Smooth muscle cell (in vitro differentiated cells): ENCODE results near the gene IGF2BP3. TPM values are rescaled to one million over a fixed set of nuclear protein-coding genes. Genes with fewer than 3 reads are reported as not detected.

ENCODE experiments used
- DNase-seq: peaks from one replicate; lab custom pipeline; 2025; ENCODE audit not compliant: unreplicated experiment; lab: John Stamatoyannopoulos, UW
- H2AFZ ChIP-seq: fragments of 200-600 bp; sonication (generic); 2 replicates; pipeline ENCODE4 v1.6.0; 2016; ENCODE audit warnings: antibody characterized with exemption, low read depth, mild to moderate bottlenecking
- H3F3A ChIP-seq: fragments of 200-600 bp; sonication (generic); 2 replicates; pipeline ENCODE4 v1.6.0; 2017; ENCODE audit warnings: antibody characterized with exemption, low read depth
- H3K27ac ChIP-seq: fragments of 200-600 bp; sonication (generic); 2 replicates; pipeline ENCODE4 v1.5.1; 2016; ENCODE audit warnings: low read depth, mild to moderate bottlenecking
- H3K27me3 ChIP-seq: fragments of 200-600 bp; sonication (generic); 2 replicates; pipeline ENCODE4 v1.6.1; 2016; ENCODE audit warnings: low read depth, mild to moderate bottlenecking
- H3K36me3 ChIP-seq: fragments of 200-600 bp; sonication (generic); 2 replicates; pipeline ENCODE4 v1.5.1; 2016; ENCODE audit warnings: low read depth
- H3K4me1 ChIP-seq: fragments of 200-600 bp; sonication (generic); 2 replicates; pipeline ENCODE4 v1.5.1; 2016; ENCODE audit warnings: low read depth
- H3K4me2 ChIP-seq: fragments of 200-600 bp; sonication (generic); 2 replicates; pipeline ENCODE4 v1.6.0; 2016; ENCODE audit warnings: mild to moderate bottlenecking
- H3K4me3 ChIP-seq: fragments of 200-600 bp; sonication (generic); 2 replicates; pipeline ENCODE4 v1.5.1; 2016; ENCODE audit warnings: mild to moderate bottlenecking
- H3K79me2 ChIP-seq: fragments of 200-600 bp; sonication (generic); 2 replicates; pipeline ENCODE4 v1.6.0; 2016; ENCODE audit warnings: low read depth, mild to moderate bottlenecking
- H3K9ac ChIP-seq: fragments of 200-600 bp; sonication (generic); 2 replicates; pipeline ENCODE4 v1.6.0; 2016; ENCODE audit warnings: low read depth
- H3K9me3 ChIP-seq: fragments of 200-600 bp; sonication (generic); replicated peaks from 2 replicates; pipeline ENCODE4 v1.5.1; 2016; ENCODE audit warnings: low read depth
- H4K20me1 ChIP-seq: fragments of 200-600 bp; sonication (generic); 2 replicates; pipeline ENCODE4 v1.6.0; 2016; ENCODE audit warnings: low read depth
- WGBS: methylation state at CpG from one replicate; pipeline ENCODE4 v1.1.7; 2016; ENCODE audit warnings: low lambda C conversion rate; 5-methylcytosine and 5-hydroxymethylcytosine counted together
- polyA plus RNA-seq: library from polyadenylated mRNA; unstranded; fragments of >200 nt; fragmentation: Nextera tagmentation; extraction: Ambion mirVana; gene quantifications from 2 replicates; pipeline ENCODE4 v1.2.1, GENCODE V29; 2016
- total RNA-seq: library from RNA; depleted of rRNA; stranded (reverse); fragments of >200 nt; gene quantifications from 2 replicates; pipeline ENCODE4 v1.2.3, GENCODE V29; 2014
- TF ChIP-seq, protein P1 (sequence below): fragments of 200-600 bp; sonication (generic); IDR thresholded peaks from 2 replicates; pipeline ENCODE4 v1.5.1; 2017; ENCODE audit warnings: borderline replicate concordance, mild to moderate bottlenecking, antibody characterized with exemption; ENCODE audit not compliant: insufficient read depth, poor library complexity, severe bottlenecking

Gene IGF2BP3
- total and polyA plus RNA-seq, 2 experiments from 2014 or later = 7.9 to 35.2 TPM

DNA sequence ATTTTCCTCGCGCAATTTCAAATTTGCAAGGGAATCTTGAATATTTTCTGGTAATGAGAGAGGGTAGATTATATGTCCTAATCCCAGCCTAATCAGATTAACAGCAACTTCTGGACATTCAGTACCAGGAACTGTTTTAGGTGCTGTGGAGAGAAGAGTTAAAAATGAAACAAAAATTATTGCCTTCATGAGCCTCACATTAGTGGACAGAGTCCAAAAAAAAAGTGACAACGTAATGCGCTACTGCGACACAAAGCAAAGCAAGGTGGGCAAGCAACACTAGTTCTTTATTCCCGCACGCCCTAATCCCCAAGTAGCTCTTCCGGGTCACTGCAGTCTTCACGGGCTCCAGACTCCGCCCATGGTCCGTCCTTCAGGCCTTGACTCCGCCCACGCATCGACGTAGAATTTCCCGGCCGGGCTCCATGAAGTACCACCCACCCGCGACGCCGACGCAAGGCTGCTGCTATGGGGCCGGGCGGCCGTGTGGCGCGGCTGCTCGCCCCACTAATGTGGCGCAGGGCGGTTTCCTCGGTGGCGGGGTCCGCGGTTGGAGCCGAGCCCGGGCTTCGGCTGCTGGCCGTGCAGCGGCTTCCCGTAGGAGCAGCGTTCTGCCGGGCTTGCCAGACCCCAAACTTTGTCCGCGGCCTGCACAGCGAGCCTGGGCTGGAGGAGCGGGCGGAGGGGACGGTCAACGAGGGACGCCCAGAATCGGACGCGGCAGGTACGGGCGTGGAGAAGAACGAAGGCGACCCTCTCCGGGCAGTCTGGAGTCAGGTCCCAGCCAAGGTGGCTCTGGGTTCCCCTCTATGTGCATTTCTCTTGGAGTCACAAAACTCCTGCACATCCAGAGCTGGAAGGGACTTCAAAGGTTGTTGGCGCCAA is 171.2 kb downstream of the IGF2BP3 start, which contains the start of gene MALSU1:
MALSU1 (plus strand) TSS at position 455 of the 885 bp plus-strand sequence; CDS start at position 469, 14 bp downstream.
- TF ChIP-seq, protein P1, sequence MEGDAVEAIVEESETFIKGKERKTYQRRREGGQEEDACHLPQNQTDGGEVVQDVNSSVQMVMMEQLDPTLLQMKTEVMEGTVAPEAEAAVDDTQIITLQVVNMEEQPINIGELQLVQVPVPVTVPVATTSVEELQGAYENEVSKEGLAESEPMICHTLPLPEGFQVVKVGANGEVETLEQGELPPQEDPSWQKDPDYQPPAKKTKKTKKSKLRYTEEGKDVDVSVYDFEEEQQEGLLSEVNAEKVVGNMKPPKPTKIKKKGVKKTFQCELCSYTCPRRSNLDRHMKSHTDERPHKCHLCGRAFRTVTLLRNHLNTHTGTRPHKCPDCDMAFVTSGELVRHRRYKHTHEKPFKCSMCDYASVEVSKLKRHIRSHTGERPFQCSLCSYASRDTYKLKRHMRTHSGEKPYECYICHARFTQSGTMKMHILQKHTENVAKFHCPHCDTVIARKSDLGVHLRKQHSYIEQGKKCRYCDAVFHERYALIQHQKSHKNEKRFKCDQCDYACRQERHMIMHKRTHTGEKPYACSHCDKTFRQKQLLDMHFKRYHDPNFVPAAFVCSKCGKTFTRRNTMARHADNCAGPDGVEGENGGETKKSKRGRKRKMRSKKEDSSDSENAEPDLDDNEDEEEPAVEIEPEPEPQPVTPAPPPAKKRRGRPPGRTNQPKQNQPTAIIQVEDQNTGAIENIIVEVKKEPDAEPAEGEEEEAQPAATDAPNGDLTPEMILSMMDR = no peak
- WGBS = 4% methylated on average over 59 of the region's 59 CpGs

DNA sequence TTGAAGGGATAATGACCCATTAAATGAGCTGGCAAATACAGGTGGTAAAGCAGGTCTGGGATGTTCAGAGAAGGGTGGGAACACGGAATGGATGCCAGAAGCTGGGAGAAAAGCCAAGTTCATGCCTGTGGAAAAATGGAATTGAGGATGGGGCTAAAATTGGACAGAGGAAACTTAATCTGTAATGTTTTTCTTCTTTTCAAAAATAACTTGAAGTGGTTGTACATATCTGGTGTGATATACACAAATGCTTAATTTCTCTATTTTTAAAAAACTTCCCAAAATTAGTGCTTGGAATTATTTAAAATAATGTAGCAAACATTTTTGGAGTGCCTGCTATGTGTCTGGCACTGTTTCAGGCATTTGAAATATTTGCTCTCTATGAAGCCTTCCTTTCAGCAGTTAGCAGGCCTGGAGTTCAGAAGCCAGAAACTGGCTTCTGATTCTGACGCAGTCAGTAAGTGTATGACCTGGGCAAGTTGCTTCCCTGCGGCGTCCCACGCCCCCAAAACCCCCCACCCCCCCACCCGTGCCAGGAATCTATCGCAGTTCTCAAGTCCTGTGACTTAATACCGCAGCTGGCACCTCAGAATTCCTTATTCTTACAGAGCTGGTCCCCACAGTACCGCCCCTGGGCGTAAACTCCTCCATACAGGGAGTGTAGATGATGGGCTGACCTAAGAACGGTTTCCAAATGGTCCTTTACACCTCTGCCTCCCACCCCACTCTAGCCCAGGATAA is 172.0 kb downstream of the IGF2BP3 start:
- Histone ChIP-seq H3K9me3 (no peaks in the 10 kb centered on the region), H3K9ac (peak overlapping the region; percentile 94), H3K4me2 (peak overlapping the region; percentile 99), H3F3A (peaks cover 5% of the 10 kb centered on the region), H3K4me3 (peak overlapping the region; percentile 99), H2AFZ (peak overlapping the region; percentile 100), H3K36me3 (no peaks in the 10 kb centered on the region), H3K27me3 (no peaks in the 10 kb centered on the region), H4K20me1 (peaks cover 3% of the 10 kb centered on the region), H3K4me1 (peaks cover 12% of the 10 kb centered on the region), H3K27ac (peak overlapping the region; percentile 83), H3K79me2 (peaks cover 42% of the 10 kb centered on the region)
- DNase-seq = no peak
- TF ChIP-seq, protein P1 = no peak
- 86% methylated on average over 11 of the region's 11 CpGs for WGBS

More for the DNA sequence above, 171.2 kb downstream of the IGF2BP3 start, which contains the start of gene MALSU1:
- Histone ChIP-seq H2AFZ (peak within 1 kb of the TSS; percentile 100), H3K79me2 (peaks cover 50% of the 10 kb centered on the region), H3K27ac (peak within 1 kb of the TSS; percentile 83), H3K27me3 (no peaks in the 10 kb centered on the region), H3F3A (peaks cover 5% of the 10 kb centered on the region), H3K4me3 (peak within 1 kb of the TSS; percentile 99), H4K20me1 (peaks cover 7% of the 10 kb centered on the region), H3K4me1 (peaks cover 12% of the 10 kb centered on the region), H3K36me3 (no peaks in the 10 kb centered on the region), H3K9me3 (no peaks in the 10 kb centered on the region), H3K4me2 (peak within 1 kb of the TSS; percentile 99), H3K9ac (peak within 1 kb of the TSS; percentile 94)
- peak; percentile 74 for DNase-seq

DNA sequence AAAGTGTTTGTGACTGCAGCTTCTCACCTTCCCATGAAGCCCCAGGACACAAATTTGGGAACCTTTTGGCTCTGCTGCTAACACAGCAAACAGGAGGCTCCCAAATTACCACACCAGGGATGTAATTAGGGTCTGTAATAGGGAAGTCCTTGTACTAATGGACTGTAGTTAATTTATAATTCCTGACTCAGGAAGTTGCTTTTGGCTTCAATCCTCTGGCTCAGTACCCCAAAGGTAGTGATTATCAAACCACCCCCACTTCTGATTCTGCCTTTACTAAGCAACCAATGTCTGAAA is 174.9 kb downstream of the IGF2BP3 start:
- Histone ChIP-seq H3K79me2 (peaks cover 12% of the 10 kb centered on the region), H2AFZ (no peak overlapping the region), H3K27ac (no peak overlapping the region), H3K9me3 (no peaks in the 10 kb centered on the region), H3K4me1 (peaks cover 9% of the 10 kb centered on the region), H3K4me3 (no peak overlapping the region), H3F3A (peaks cover 5% of the 10 kb centered on the region), H3K36me3 (no peaks in the 10 kb centered on the region), H4K20me1 (no peaks in the 10 kb centered on the region), H3K9ac (no peak overlapping the region), H3K27me3 (no peaks in the 10 kb centered on the region), H3K4me2 (no peak overlapping the region)
- TF ChIP-seq, protein P1 = no peak
- DNase-seq = no peak
